D721Med (cell line): ENCODE results near the gene GLIS1.

ENCODE experiments used
- DNase-seq: peaks from one replicate; pipeline ENCODE4 v3.0.0; 2011; ENCODE audit warnings: low spot score; ENCODE audit not compliant: insufficient read length
- FAIRE-seq: peaks from 2 replicates; lab custom pipeline; 2011; peaks lifted over from hg19 to GRCh38; lab: Jason Lieb, UNC
- TF ChIP-seq, protein P1 (sequence below): IDR thresholded peaks from 2 replicates; pipeline ENCODE4 v1.5.1; 2012; ENCODE audit warnings: mild to moderate bottlenecking, control low read depth; ENCODE audit not compliant: insufficient read depth; ENCODE audit errors: missing control alignments

The GLIS1 gene

DNA sequence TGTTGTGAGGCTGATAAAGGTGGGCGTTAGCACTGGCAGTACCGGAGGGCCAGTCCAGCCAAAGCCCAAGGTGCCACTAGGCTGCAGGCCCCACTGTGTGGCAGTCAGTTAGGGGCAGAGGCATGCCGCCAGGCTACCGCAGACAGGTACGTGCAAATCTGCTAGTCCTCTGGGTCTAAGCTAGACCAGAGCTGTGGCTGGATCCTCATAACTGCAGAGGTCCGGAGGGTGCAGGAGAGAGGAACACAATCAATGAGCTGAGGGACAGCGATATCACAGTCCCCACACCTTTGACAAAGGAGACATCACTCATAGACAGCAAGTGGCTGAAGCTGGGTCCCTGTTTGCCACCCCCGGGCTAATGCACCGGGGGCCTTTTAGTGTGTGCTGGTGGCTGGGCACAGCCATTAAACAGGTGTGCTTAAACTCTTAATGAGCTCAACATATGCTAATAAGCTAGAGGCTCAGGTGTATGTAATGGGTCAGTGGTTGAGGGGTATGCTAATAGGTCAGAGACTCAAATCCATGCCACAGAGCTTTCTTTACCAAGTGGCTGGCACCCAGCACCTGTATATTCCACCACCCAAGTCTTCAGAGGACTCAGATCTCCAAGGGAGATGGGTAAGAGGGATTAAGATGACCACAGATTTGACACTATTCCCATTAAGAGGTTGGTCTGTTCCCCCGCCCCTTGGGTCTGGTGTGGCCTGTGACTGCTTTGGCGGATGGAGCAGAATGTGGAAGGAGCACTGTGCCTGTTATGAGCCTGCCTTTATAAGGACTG is 82.0 kb downstream of the GLIS1 start:
- no peak for FAIRE-seq
- DNase-seq, result no peak
- TF ChIP-seq, protein P1, sequence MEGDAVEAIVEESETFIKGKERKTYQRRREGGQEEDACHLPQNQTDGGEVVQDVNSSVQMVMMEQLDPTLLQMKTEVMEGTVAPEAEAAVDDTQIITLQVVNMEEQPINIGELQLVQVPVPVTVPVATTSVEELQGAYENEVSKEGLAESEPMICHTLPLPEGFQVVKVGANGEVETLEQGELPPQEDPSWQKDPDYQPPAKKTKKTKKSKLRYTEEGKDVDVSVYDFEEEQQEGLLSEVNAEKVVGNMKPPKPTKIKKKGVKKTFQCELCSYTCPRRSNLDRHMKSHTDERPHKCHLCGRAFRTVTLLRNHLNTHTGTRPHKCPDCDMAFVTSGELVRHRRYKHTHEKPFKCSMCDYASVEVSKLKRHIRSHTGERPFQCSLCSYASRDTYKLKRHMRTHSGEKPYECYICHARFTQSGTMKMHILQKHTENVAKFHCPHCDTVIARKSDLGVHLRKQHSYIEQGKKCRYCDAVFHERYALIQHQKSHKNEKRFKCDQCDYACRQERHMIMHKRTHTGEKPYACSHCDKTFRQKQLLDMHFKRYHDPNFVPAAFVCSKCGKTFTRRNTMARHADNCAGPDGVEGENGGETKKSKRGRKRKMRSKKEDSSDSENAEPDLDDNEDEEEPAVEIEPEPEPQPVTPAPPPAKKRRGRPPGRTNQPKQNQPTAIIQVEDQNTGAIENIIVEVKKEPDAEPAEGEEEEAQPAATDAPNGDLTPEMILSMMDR, result no peak

DNA sequence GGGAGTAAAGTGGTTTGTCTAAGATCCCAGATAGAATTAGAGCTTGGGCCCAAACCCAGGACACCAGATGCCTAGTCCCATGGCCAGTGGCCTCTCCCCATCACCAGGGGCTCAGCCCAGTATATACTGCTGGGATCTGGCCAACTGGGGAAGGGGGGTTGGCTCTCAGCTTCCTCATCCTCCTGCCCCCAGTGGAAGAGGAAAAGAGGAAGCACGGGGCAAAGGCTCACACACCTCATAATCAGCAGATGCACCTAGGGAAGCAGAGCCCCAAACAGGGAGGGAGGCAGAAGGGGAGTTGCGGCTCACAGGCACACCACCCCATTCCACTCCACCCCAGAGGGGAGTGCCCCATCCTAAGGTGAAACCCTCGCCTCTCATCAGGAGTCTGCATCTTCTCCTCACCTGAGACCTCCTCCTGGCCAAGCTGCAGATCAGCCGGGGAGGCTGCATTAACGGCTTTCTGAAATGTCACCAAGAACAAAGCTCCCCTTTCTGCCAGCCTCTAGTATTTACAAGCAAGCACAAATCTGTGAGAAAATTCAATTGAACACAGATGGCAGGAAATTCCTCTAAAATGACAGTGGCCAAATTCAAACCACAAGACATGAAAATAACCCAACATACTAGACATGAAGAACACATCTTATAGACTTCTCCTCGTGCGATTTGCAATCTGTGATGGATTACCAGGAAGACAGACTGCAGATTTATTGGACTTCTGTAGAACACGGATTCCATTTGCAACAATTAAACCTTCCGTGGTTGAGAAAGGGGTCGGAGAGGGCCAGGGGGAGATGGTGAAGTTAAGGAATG is 82.8 kb downstream of the GLIS1 start:
- TF ChIP-seq, protein P1, result no peak
- FAIRE-seq, result no peak
- no peak for DNase-seq

DNA sequence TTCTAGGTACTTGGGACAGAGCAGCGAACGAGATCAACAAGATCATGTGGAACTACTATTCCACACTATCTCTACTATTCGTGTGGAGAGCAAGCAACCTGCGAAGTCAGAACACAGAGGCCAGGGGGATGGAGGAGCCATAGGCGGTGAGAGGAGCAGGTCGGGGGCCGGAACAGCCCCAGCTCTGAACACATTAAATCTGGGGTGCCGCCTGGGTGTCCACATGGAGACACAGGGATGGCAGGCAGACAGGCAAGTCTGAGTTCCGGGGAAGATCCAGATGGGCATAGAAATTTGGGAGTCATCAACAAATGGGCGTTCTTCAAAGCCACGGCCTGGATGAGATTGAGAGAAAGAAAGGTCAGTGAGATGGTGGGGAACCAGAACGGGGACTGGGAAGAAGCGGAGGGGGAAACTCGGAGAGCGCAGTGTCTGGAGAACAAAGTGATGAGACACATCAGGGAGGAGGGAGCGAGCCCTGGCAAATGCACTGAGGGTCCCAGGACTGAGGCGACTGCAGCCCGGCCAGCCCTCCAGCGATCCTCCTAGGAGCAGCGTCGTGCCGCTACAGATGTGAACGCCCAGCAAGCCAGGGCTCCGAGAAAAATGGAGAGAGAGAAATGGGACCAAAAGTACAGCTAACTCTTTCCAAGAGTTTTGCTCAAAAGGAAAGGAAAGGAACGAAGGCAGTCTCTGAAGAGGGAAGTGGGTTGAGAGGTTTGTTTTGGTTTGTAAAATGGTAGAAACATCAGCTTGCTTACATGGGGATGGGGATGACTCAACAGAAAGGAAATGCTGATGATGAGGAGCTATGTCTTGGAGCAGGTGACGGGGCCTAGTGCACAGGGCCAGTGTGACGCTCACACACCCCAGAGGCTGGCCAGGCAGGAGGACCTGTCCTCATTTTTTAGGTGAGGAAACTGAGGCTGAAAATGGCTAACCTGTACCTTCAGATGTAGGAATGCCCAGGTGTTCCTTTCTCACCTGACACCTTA is 84.5 kb downstream of the GLIS1 start:
- no peak for DNase-seq
- TF ChIP-seq, protein P1, result no peak
- FAIRE-seq, result no peak

DNA sequence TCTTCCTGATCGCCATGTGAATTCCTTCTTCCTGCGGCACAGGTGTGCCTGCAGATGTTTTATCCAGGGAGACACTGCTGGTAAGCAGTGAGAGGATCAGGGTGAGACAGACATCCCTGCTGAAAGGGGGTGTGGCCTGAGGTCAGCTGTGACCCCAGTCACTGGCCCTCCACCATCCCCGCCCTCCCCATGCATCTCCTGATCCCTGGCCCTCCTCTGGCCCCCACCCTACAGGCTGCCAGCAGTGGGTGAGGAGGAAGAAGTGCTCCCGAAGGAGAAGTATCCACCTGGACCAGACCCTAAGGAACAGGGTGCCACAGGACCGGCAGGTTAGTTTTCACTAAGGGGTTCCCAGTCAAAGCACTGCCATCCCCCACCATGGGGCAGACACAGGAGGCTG is 85.3 kb downstream of the GLIS1 start:
- FAIRE-seq, result no peak
- TF ChIP-seq, protein P1, result no peak
- DNase-seq, result no peak

DNA sequence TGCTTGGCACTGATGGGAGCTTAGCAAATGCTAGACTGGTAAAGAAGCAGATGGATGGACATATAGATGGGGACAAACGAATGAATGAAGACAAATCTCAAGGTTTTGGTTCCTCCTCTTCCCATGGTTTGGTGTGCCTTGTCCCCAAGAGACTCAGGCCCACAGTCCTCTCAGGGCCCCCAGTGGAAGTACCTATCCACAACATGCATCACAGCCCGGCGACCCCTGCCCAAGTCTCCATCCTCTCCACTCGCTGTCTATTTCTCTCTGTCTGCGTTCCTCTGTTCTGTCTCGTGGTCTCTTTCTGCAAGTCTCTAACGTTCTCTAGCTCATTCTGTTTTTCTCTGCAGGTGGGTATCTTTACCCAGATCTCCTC is 85.8 kb downstream of the GLIS1 start:
- FAIRE-seq (no peak), DNase-seq (no peak)
- TF ChIP-seq, protein P1, result no peak

DNA sequence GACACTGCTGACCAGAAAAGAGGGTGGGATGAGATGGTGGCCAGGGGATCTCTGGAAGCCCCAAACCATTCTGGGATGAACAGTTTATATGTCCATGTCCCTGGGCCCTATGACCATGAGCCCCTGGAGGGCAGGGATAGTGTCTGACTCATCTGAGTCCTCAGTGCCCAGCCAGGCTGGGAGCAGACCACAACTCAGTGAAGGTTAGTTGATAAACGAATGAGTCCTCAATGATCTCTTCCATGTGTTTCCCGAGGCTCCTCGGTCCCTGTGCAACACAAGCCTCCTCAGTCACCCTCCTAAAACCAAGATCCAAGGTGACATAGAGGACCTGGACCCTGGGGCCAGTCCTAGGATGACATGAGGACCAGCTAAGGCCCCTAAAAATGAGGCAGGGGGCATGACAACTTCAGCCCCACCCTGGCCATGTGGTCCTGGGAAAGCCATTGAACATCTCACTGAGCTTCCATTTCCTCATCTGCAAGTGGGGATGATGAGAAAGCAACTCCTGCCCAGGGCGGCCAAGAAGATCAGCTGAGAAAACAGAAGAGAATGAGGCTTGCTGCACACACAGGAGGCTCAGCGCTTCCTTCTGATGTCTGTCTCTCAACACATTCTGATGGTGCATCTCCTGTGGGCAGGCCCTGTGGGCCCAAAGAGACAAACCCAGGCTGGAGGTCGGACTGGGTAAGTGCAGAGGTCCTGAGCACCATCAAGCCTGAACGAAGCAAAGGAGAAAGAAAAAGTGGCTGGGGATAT is 86.3 kb downstream of the GLIS1 start:
- DNase-seq, result no peak
- TF ChIP-seq, protein P1, result no peak
- FAIRE-seq, result no peak
